HepG2 (cell line): Measurements from ENCODE around the gene SLC8A2. TPM values are rescaled to one million over a fixed set of nuclear protein-coding genes. Genes with fewer than 3 reads are reported as not detected.

Experiments
- ATAC-seq: fragments of 200-7000 bp; cut with Tn5 transposase; 3 replicates; pipeline ENCODE4 v1.9.1; 2020; ENCODE audit warnings: mild to moderate bottlenecking, moderate library complexity
- BruUV-seq: library from RNA; stranded (reverse); fragments of 400-500 nt; replicated peaks from 2 replicates; lab custom pipeline; 2021; lab: Mats Ljungman, UMichigan
- CTCF ChIA-PET: fragments of 300-600 bp; formaldehyde crosslinking; extraction: SDS; loops from one replicate; lab custom pipeline; 2021; ENCODE audit warnings: low total read pairs, inconsistent platforms, low intra/inter-chr PET ratio; lab: Yijun Ruan, JAX
- POLR2A ChIA-PET: fragments of 350-600 bp; sonication (Branson Sonifier 250); formaldehyde crosslinking; loops from one replicate; lab custom pipeline; 2020; ENCODE audit warnings: antibody characterized with exemption, inconsistent platforms; lab: Yijun Ruan, JAX
- DNase-seq: peaks from one replicate; pipeline ENCODE4 v3.0.0-alpha.2; 2015; ENCODE audit warnings: low spot score
- FAIRE-seq: peaks from 3 replicates; lab custom pipeline; 2011; peaks lifted over from hg19 to GRCh38; lab: Jason Lieb, UNC
- H2AFZ ChIP-seq: one replicate; pipeline ENCODE4 v1.6.1; 2011; ENCODE audit warnings: low read length, inconsistent platforms
- H3K27ac ChIP-seq: fragments of 300-600 bp; 3 replicates; pipeline ENCODE4 v1.8.0; 2011; ENCODE audit warnings: mixed run types, mild to moderate bottlenecking, mixed read lengths, low read length, inconsistent platforms; ENCODE audit not compliant: insufficient read depth; ENCODE audit errors: extremely low read length
- H3K27me3 ChIP-seq, 2 experiments: fragments of 200-600 bp in 1 of 2; 2 replicates in 1 of 2; 3 replicates in 1 of 2; pipeline versions ENCODE4 v1.6.0 to v1.8.0; 2011; ENCODE audit warnings: low read length in 2 of 2, mild to moderate bottlenecking in 2 of 2, moderate library complexity in 2 of 2, inconsistent platforms in 1 of 2; ENCODE audit not compliant: insufficient read depth in 2 of 2, control insufficient read depth in 1 of 2
- H3K36me3 ChIP-seq, 2 experiments: fragments of 200-600 bp in 1 of 2; replicated peaks in 1 of 2; 2 replicates in 1 of 2; 3 replicates in 1 of 2; pipeline versions ENCODE4 v1.5.1 to v1.8.0; 2011; ENCODE audit warnings: low read length in 2 of 2, inconsistent platforms in 1 of 2; ENCODE audit not compliant: insufficient read depth in 2 of 2, control insufficient read depth in 1 of 2
- H3K4me1 ChIP-seq: 2 replicates; pipeline ENCODE4 v1.5.1; 2012; ENCODE audit warnings: low read length, inconsistent platforms; ENCODE audit not compliant: insufficient read depth
- H3K4me2 ChIP-seq: 2 replicates; pipeline ENCODE4 v1.6.0; 2011; ENCODE audit warnings: low read depth, low read length, inconsistent platforms
- H3K4me3 ChIP-seq, 3 experiments: fragments of 200-600 bp in 1 of 3; sonication (generic), shearing (Covaris generic) in 1 of 3; replicated peaks in 1 of 3; 2 replicates each; pipeline ENCODE4 v1.5.1; 2011 to 2016; ENCODE audit warnings: low read length in 3 of 3, inconsistent platforms in 2 of 3, low read depth in 2 of 3, mild to moderate bottlenecking in 2 of 3, control low read depth in 1 of 3, mixed read lengths in 1 of 3; ENCODE audit not compliant: insufficient read depth in 1 of 3
- H3K79me2 ChIP-seq: one replicate; pipeline ENCODE4 v1.6.1; 2011; ENCODE audit warnings: low read length, inconsistent platforms; ENCODE audit not compliant: insufficient read depth
- H3K9ac ChIP-seq: 2 replicates; pipeline ENCODE4 v1.6.0; 2011; ENCODE audit warnings: mild to moderate bottlenecking, low read depth, low read length, inconsistent platforms; ENCODE audit not compliant: insufficient read depth
- H3K9me3 ChIP-seq: 2 replicates; pipeline ENCODE4 v1.5.1; 2012; ENCODE audit warnings: mild to moderate bottlenecking, low read length
- H4K20me1 ChIP-seq: 2 replicates; pipeline ENCODE4 v1.6.0; 2011; ENCODE audit warnings: inconsistent platforms, mild to moderate bottlenecking, low read length, moderate library complexity; ENCODE audit not compliant: insufficient read depth
- ATF4 ChIP-seq, 2 experiments: fragments of 450-650 bp in 1 of 2; sonication (generic) in 1 of 2; formaldehyde crosslinking; IDR thresholded peaks; 2 replicates each; pipeline versions ENCODE4 v1.5.0 to v1.8.0; 2020 to 2022; ENCODE audit warnings: mild to moderate bottlenecking in 1 of 2, missing genetic modification reagents in 1 of 2
- HOXA9 ChIP-seq: sonication (generic); formaldehyde crosslinking; IDR thresholded peaks from 2 replicates; pipeline ENCODE4 v1.8.1; 2022; ENCODE audit warnings: missing genetic modification reagents, mild to moderate bottlenecking, moderate library complexity, borderline replicate concordance
- ZBTB33 ChIP-seq: sonication (generic); formaldehyde crosslinking; IDR thresholded peaks from 2 replicates; pipeline ENCODE4 v1.4.0; 2020; ENCODE audit warnings: missing genetic modification reagents
- ZNF564 ChIP-seq: sonication (generic); formaldehyde crosslinking; IDR thresholded peaks from 2 replicates; pipeline ENCODE4 v1.8.1; 2023; ENCODE audit warnings: mild to moderate bottlenecking, missing genetic modification reagents
- WGBS: methylation state at CpG from one replicate; pipeline ENCODE4 v1.1.6; 2017; ENCODE audit warnings: low lambda C conversion rate; 5-methylcytosine and 5-hydroxymethylcytosine counted together
- in situ Hi-C: cut with HindIII; loops from 2 replicates; pipeline ENCODE4 v1.10.0; 2017; ENCODE audit warnings: low pct_unique_long_range_greater_than_20kb; ENCODE audit not compliant: extremely low pct_ligation_motif_present
- intact Hi-C: fragments of 100-400 bp; cut with micrococcal nuclease; formaldehyde crosslinking; loops from one replicate; pipeline ENCODE4 v1.10.0; 2022; ENCODE audit not compliant: unreplicated experiment
- polyA plus RNA-seq, 8 experiments: library from polyadenylated mRNA; depleted of rRNA in 3 of 8; stranded (reverse) in 7 of 8; unstranded in 1 of 8; fragments of >200 nt; fragmentation: Illumina TruSeq in 4 of 8; extraction: Trizol in 4 of 8; gene quantifications; 2 replicates each; pipeline versions ENCODE4 v1.2.1 to v1.2.3, GENCODE V29; 2011 to 2016; ENCODE audit warnings: low read depth in 4 of 8, missing spikeins in 1 of 8, mixed read lengths in 1 of 8; ENCODE audit not compliant: insufficient read depth in 1 of 8
- total RNA-seq, 5 experiments: library from RNA; depleted of rRNA; stranded (reverse); fragments of >200 nt; fragmentation: Illumina TruSeq; extraction: Trizol; gene quantifications; 2 replicates each; pipeline ENCODE4 v1.2.3, GENCODE V29; 2016; ENCODE audit warnings: low read depth in 1 of 5
- TF ChIP-seq, protein P1 (sequence below): sonication (generic); formaldehyde crosslinking; IDR thresholded peaks from 2 replicates; pipeline ENCODE4 v1.4.0; 2020; ENCODE audit warnings: missing genetic modification reagents, borderline replicate concordance

The SLC8A2 gene
- total and polyA plus RNA-seq, 2 of the 13 experiments (the other 11 are each of a cell fraction or from before 2014, with no cell fraction given): 0.02 TPM; not detected in 1

DNA sequence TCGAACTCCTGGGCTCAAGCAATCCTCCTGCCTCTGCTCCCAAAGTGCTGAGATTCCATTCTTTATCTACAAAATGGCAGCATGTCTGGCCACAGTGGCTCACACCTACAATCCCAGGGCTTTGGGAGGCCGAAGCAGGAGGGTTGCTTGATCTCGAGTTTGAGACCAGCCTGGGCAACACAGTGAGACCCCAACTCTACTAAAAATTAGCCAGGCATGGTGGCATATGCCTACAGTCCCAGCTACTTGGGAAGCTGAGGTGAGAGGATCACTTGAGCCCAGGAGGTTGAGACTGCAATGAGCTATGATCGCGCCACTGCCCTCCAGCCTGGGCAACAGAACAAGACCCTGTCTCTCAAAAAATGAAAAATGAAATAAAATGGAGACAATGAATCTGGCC is 37.0 kb upstream of the SLC8A2 start (continued):
- TF ChIP-seq HOXA9 (CRISPR knock-in tag): no peak
- no peak for TF ChIP-seq ZNF564 (CRISPR knock-in tag)
- no peak for TF ChIP-seq ATF4 (CRISPR knock-in tag; IDR thresholded peaks at IDR 0.05)

- POLR2A ChIA-PET: no interaction called here
- intact Hi-C loops: no loop called here
Observed at GRCh38 chr19:47507924-47508553, 36.3 kb upstream of the SLC8A2 start.

More at GRCh38 chr19:47507924-47508553, 36.3 kb upstream of the SLC8A2 start:
- H3K36me3 ChIP-seq: peaks cover 6 to 14% of the 10 kb centered on the region in 2 experiments; a peak in 4 of 5 replicates
- H3K4me3 ChIP-seq: no peak overlapping the region
- no peaks in the 10 kb centered on the region for H4K20me1 ChIP-seq
- CTCF ChIA-PET: no interaction called here
- no peak overlapping the region for H2AFZ ChIP-seq
- no peak for ATAC-seq
- H3K79me2 ChIP-seq: peaks cover 47% of the 10 kb centered on the region
- WGBS: 97% methylated on average over 5 of the region's 11 CpGs
- H3K27me3 ChIP-seq: no peaks in the 10 kb centered on the region
- no peak for FAIRE-seq
- no peak overlapping the region for H3K9ac ChIP-seq
- DNase-seq: no peak
- H3K27ac ChIP-seq: no peak overlapping the region
- BruUV-seq: no TSS peak
- H3K9me3 ChIP-seq: no peaks in the 10 kb centered on the region
- H3K4me2 ChIP-seq: no peak overlapping the region
- in situ Hi-C loops: no loop called here
- TF ChIP-seq, protein P1, sequence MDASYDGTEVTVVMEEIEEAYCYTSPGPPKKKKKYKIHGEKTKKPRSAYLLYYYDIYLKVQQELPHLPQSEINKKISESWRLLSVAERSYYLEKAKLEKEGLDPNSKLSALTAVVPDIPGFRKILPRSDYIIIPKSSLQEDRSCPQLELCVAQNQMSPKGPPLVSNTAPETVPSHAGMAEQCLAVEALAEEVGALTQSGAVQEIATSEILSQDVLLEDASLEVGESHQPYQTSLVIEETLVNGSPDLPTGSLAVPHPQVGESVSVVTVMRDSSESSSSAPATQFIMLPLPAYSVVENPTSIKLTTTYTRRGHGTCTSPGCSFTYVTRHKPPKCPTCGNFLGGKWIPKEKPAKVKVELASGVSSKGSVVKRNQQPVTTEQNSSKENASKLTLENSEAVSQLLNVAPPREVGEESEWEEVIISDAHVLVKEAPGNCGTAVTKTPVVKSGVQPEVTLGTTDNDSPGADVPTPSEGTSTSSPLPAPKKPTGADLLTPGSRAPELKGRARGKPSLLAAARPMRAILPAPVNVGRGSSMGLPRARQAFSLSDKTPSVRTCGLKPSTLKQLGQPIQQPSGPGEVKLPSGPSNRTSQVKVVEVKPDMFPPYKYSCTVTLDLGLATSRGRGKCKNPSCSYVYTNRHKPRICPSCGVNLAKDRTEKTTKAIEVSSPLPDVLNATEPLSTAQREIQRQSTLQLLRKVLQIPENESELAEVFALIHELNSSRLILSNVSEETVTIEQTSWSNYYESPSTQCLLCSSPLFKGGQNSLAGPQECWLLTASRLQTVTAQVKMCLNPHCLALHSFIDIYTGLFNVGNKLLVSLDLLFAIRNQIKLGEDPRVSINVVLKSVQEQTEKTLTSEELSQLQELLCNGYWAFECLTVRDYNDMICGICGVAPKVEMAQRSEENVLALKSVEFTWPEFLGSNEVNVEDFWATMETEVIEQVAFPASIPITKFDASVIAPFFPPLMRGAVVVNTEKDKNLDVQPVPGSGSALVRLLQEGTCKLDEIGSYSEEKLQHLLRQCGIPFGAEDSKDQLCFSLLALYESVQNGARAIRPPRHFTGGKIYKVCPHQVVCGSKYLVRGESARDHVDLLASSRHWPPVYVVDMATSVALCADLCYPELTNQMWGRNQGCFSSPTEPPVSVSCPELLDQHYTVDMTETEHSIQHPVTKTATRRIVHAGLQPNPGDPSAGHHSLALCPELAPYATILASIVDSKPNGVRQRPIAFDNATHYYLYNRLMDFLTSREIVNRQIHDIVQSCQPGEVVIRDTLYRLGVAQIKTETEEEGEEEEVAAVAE (CRISPR knock-in tag): no peak
- 0 out of 2 replicates have a peak, but pooled peaks have one; percentile 44 for TF ChIP-seq ZBTB33 (CRISPR knock-in tag)
- peaks cover 15% of the 10 kb centered on the region for H3K4me1 ChIP-seq
